Cardiac muscle cell (in vitro differentiated cells and primary cell): Measurements from ENCODE around the gene FAM43A. TPM values are rescaled to one million over a fixed set of nuclear protein-coding genes. Genes with fewer than 3 reads are reported as not detected.
A peak's percentile ranks its signal among the peaks of the same experiment; 100 is the strongest.

Experiments used
- DNase-seq, 2 donors: peaks; one replicate each; pipeline versions ENCODE4 v3.0.0 to v3.0.0-alpha.2; 2010 to 2017; ENCODE audit warnings: low read depth in 1 of 2, low spot score in 1 of 2
- H3K27ac ChIP-seq: fragments of 200-600 bp; sonication (generic); 2 replicates; pipeline ENCODE4 v1.5.1; 2016
- H3K27me3 ChIP-seq: fragments of 200-600 bp; sonication (generic); 2 replicates; pipeline ENCODE4 v1.6.0; 2016; ENCODE audit warnings: control low read depth
- H3K36me3 ChIP-seq: fragments of 200-600 bp; sonication (generic); 2 replicates; pipeline ENCODE4 v1.5.1; 2016; ENCODE audit warnings: control low read depth
- H3K4me1 ChIP-seq: fragments of 200-600 bp; sonication (generic); 2 replicates; pipeline ENCODE4 v1.8.1; 2017; ENCODE audit warnings: low read depth, mild to moderate bottlenecking, mixed run types
- H3K4me3 ChIP-seq: fragments of 200-600 bp; sonication (generic); 2 replicates; pipeline ENCODE4 v1.5.1; 2016; ENCODE audit warnings: mild to moderate bottlenecking
- H3K9me3 ChIP-seq: fragments of 200-600 bp; sonication (generic); 2 replicates; pipeline ENCODE4 v1.5.1; 2017; ENCODE audit warnings: low read depth, mild to moderate bottlenecking, control low read depth
- polyA plus RNA-seq: library from polyadenylated mRNA; unstranded; fragments of >200 nt; fragmentation: Nextera tagmentation; extraction: Ambion mirVana; gene quantifications from 2 replicates; pipeline ENCODE4 v1.2.1, GENCODE V29; 2016
- total RNA-seq: library from RNA; depleted of rRNA; stranded (reverse); fragments of >200 nt; gene quantifications from 2 replicates; pipeline ENCODE4 v1.2.3, GENCODE V29; 2016
- TF ChIP-seq, protein P1 (sequence below): IDR thresholded peaks from 2 replicates; pipeline ENCODE4 v1.5.1; 2012; ENCODE audit warnings: low read depth, mild to moderate bottlenecking, low read length

Gene FAM43A
- total and polyA plus RNA-seq, 2 experiments from 2014 or later, result 4.9 to 18.3 TPM

DNA sequence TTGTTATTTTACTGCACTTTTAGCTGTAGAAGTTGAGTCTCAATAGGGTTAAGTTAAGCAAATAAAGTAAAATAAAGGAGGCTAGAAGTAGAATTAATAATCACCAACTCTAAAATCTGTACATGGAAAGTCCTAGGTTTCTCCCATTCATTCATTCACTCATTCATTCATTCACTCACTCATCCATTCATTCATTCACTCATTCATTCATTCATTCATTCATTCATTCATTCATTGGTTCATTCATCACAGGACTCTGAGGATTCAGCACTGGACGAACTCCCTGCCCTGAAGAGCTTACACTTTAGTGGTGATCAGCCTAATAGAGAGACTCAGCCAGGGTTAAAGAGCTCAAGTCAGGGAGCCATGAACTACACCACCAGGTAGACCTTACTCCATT is 9.2 kb upstream of the FAM43A start:
- H3K36me3 ChIP-seq, result no peaks in the 10 kb centered on the region
- TF ChIP-seq, protein P1, sequence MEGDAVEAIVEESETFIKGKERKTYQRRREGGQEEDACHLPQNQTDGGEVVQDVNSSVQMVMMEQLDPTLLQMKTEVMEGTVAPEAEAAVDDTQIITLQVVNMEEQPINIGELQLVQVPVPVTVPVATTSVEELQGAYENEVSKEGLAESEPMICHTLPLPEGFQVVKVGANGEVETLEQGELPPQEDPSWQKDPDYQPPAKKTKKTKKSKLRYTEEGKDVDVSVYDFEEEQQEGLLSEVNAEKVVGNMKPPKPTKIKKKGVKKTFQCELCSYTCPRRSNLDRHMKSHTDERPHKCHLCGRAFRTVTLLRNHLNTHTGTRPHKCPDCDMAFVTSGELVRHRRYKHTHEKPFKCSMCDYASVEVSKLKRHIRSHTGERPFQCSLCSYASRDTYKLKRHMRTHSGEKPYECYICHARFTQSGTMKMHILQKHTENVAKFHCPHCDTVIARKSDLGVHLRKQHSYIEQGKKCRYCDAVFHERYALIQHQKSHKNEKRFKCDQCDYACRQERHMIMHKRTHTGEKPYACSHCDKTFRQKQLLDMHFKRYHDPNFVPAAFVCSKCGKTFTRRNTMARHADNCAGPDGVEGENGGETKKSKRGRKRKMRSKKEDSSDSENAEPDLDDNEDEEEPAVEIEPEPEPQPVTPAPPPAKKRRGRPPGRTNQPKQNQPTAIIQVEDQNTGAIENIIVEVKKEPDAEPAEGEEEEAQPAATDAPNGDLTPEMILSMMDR, result no peak

DNA sequence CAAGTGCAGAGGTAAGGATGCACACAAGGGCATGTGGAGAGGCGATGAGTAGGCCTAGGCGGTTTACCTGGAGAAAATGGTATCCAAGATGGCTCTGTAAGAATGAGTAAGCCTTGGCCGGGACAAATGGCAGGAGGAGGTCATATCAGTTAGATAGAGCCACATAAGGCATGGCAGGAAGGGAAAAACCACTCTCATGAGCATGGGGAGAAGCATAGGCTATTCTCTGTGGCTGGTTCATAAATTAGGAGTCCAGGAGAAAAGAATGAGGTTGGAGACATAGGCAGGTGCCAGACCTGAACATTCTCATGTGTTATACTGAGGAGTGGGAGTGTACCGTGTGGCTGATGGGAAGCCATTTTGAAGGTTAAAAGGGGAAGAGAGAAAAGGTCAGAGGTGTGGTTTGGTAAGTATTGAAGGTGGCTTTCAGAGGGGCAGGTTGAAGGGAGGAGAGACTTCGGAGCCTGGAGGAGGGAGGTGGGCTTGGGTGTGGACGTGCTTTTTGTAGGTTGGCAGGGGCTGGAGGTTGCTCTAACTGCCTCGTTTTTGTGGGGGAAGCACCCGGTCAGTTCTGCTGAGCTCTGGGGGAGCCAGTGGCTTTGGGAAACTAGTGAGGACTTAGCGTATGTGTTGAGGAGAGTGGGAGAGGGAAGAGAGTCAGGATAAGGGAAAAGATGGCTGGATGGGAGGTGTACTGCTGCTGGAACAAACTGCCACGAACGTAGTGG is 4.6 kb upstream of the FAM43A start:
- no peaks in the 10 kb centered on the region for H3K27me3 ChIP-seq
- no peak overlapping the region for H3K4me3 ChIP-seq
- no peaks in the 10 kb centered on the region for H3K4me1 ChIP-seq
- no peak for DNase-seq
- no peaks in the 10 kb centered on the region for H3K9me3 ChIP-seq
- TF ChIP-seq, protein P1, result no peak
- no peak overlapping the region for H3K27ac ChIP-seq
- no peaks in the 10 kb centered on the region for H3K36me3 ChIP-seq

More for the DNA sequence above, 9.2 kb upstream of the FAM43A start:
- Histone ChIP-seq H3K4me3 (no peak overlapping the region), H3K27me3 (peaks cover 9% of the 10 kb centered on the region), H3K4me1 (no peaks in the 10 kb centered on the region), H3K9me3 (no peaks in the 10 kb centered on the region), H3K27ac (no peak overlapping the region)
- DNase-seq, result no peak

DNA sequence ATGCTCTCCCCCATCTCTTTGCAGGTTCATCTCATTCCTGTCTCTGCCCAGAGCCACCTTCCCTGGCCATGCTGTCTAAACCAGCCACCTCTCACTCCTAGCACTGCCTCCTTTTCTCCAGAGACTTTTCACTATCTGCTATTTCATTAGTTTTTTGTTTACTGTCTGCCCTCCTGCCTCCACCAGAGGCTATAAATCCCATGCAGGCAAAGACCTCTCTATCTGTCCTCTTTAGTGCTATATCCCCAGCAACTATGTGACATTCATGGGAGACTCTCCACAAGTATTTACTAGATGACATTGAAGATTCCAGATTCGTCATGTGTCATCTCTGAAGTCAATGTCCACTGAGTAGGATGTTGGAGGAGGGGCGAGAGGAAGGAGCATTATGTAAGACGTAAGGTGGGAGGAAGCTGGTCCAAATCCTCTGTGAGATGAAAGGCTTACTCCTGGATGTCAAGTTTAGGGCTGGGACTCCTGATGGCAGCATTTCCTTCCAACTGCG is 3.4 kb upstream of the FAM43A start:
- H3K4me3 ChIP-seq, result no peak overlapping the region
- H3K27ac ChIP-seq, result no peak overlapping the region
- no peaks in the 10 kb centered on the region for H3K9me3 ChIP-seq
- no peaks in the 10 kb centered on the region for H3K4me1 ChIP-seq
- no peaks in the 10 kb centered on the region for H3K27me3 ChIP-seq
- TF ChIP-seq, protein P1, result no peak
- DNase-seq, result no peak
- H3K36me3 ChIP-seq, result no peaks in the 10 kb centered on the region

DNA sequence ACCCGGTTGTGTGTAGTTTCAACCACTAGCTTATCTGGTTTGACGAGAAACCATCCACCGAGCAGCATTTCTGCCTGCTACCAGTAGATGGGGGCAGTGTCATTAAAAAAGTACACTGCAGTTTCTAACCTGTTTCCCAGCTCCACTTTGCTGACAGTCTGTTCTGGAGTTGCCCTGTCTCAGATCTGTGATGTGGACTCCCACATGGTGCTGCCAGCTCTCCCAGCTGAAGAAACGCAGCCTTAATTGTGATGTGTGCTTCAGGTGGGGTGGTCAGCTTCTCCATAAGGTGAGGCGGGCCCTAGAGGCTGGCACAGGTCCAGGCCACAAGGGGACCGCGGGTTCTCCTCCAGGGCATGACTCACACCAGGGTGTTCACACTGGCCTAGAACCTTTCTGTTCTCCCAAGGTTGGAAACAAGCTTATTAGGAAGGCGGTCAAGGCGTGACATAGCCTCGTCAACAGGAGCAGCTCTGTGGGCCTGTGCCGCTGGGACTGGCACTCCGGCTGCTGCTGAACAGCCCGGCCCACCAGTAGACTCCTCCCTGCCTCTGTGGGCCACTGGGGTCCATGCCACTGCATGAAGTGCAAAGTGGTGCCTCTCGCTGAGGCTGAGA is 2.9 kb upstream of the FAM43A start:
- H3K27me3 ChIP-seq, result no peaks in the 10 kb centered on the region
- TF ChIP-seq, protein P1, result peak; percentile 92
- H3K4me3 ChIP-seq, result no peak overlapping the region

DNA sequence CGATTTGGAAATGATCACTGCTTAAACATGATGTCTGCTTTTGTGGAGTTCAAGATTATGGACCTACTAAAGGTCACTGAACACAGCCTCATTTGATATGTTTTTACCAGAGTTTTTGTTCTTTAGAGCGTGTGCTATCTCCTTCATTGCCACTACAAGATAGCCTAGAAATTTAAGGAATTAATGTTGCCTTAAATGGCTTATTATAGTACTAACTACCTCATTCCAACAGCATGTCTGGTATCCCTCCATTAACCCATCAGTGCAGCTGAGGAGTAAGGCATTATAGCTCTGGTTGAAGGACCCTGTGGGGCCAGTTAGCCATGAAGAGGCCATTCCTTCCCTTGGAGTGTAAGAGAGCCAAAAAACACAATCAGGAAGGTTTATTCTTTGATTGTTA is 2.3 kb upstream of the FAM43A start:
- no peak for DNase-seq
- TF ChIP-seq, protein P1, result no peak
- H3K4me3 ChIP-seq, result no peak overlapping the region
- H3K9me3 ChIP-seq, result no peaks in the 10 kb centered on the region
- no peaks in the 10 kb centered on the region for H3K36me3 ChIP-seq
- H3K27ac ChIP-seq, result no peak overlapping the region
- H3K27me3 ChIP-seq, result no peaks in the 10 kb centered on the region
- H3K4me1 ChIP-seq, result peaks cover under 1% of the 10 kb centered on the region

More for the DNA sequence above, 2.9 kb upstream of the FAM43A start:
- Histone ChIP-seq H3K36me3 (no peaks in the 10 kb centered on the region), H3K9me3 (no peaks in the 10 kb centered on the region), H3K27ac (no peak overlapping the region), H3K4me1 (no peaks in the 10 kb centered on the region)
- DNase-seq, result peak; percentile 87 to 91
